Measurements from ENCODE around the gene MISFA. TPM values are rescaled to one million over a fixed set of nuclear protein-coding genes. Genes with fewer than 3 reads are reported as not detected.
"Not testable (repeated sequence)": the region's sequence is repeated elsewhere in the genome, so short reads cannot be mapped to it uniquely, and the experiment has no call there.

Gene MISFA
- total and polyA plus RNA-seq, 7 experiments from 2014 or later: 0.21 to 2.2 (median 0.58) TPM; not detected in 3

DNA sequence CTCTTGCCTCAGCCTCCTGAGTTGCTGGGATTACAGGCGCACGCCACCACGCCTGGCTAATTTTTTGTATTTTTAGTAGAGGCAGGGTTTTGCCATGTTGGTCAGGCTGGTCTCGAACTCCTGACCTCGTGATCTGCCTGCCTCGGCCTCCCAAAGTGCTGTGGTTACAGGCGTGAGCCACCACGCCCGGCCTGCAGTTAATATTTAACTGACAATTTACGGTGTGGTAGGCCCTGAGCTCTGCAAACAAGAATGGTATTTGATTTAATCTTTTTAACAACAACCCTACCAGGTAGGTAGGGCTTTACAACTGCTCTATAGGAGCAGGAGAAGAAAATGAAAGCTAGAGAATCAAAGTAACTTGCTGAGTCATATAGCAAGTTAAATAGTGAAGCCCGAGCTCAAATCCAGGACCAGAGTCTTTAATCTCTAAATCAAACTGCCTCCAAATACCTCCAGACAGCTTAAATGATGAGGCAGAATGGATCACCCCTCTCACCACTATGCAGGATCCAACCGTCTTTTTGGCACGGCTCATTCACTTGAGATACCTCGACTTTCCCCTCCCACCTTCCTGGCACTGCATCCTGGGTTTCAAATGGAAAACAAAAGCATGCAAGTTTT is 20.5 kb upstream of the MISFA start:
- ATAC-seq (peak; percentile 24), DNase-seq (no peak)
- H3K36me3 ChIP-seq (ENCODE audit: control insufficient read depth in 2 of 3, insufficient read depth in 3 of 3, low read length in 3 of 3): peaks cover 0 to 6% (median 0%) of the 10 kb centered on the region in 3 experiments
- H3K4me3 ChIP-seq (ENCODE audit: low read length): no peak overlapping the region
- H3K27ac ChIP-seq (ENCODE audit: low read depth, low read length): no peak overlapping the region
- Mint-ChIP-seq H3K27ac (peak overlapping the region in 1 of 9 donors; percentile 51), H3K4me1 (peaks cover 0 to 40% (median 2%) of the 10 kb centered on the region in 7 donors), H3K27me3 (no peaks in the 10 kb centered on the region), H3K36me3 (peaks cover 0 to 19% (median 5%) of the 10 kb centered on the region in 5 donors), H3K4me3 (peak overlapping the region in 2 of 10 donors; percentile 29 to 67), H3K9me3 (no peaks in the 10 kb centered on the region)
- H3K4me1 ChIP-seq (ENCODE audit: control insufficient read depth in 2 of 2, insufficient read depth in 2 of 2, low read length in 2 of 2): no peaks in the 10 kb centered on the region
- CTCF ChIA-PET: interaction anchor here (1.1 to 1.3 kb wide), 3 partner anchors 39 to 143 kb away, joined by 3 read pairs; no protein-coding TSS in a partner anchor
- POLR2A ChIA-PET: interaction anchor here (0.7 kb wide), 1 partner anchor 96 kb away, joined by 3 read pairs; no protein-coding TSS in a partner anchor
- no peaks in the 10 kb centered on the region for H3K9me3 ChIP-seq (ENCODE audit: control insufficient read depth in 2 of 3, low read length in 3 of 3)
- intact Hi-C loops (cut with micrococcal nuclease): loop anchor here in 1 of 2 donors (1.0 to 2.0 kb wide), 3 partner anchors 9 to 56 kb away; partner anchors contain the start of genes SPTY2D1 and UEVLD
- H3K27me3 ChIP-seq (ENCODE audit: control insufficient read depth in 2 of 2, insufficient read depth in 2 of 2, low read length in 2 of 2): no peaks in the 10 kb centered on the region

DNA sequence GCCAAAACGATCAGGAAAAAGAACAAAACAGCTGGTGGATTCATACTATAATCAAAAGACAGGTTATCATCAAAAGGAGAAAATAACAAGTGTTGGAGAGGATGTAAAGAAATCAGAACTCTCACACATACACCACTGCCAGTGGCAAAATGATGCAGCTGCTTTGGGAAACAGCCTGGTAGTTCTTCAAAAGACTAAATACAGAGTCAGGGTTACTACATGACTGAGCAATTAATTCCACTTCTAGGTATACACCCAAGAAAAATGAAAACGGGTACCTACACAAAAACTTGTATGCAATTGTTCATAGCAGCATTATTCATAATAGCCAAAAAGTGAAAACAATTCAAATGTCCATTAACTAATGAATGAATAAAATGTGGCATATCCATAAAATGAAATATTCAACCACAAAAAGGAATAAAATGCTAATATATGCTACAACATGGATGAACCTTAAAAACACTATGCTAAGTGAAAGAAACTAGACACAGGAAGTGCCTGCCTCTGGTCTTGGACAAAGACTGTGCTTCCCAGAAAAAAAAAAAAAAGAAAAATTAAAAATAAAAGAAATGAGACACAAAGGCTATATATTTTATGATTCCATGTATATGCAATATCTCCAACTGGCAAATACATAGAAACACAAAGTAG is 19.3 kb upstream of the MISFA start:
- Histone ChIP-seq H3K4me3 (ENCODE audit: low read length) (no peak overlapping the region), H3K27me3 (ENCODE audit: control insufficient read depth in 2 of 2, insufficient read depth in 2 of 2, low read length in 2 of 2) (no peaks in the 10 kb centered on the region), H3K4me1 (ENCODE audit: control insufficient read depth in 2 of 2, insufficient read depth in 2 of 2, low read length in 2 of 2) (no peaks in the 10 kb centered on the region), H3K27ac (ENCODE audit: low read depth, low read length) (no peak overlapping the region), H3K36me3 (ENCODE audit: control insufficient read depth in 2 of 3, insufficient read depth in 3 of 3, low read length in 3 of 3) (no peaks in the 10 kb centered on the region), H3K9me3 (ENCODE audit: control insufficient read depth in 2 of 3, low read length in 3 of 3) (no peaks in the 10 kb centered on the region)
- ATAC-seq (no peak), DNase-seq (no peak)
- Mint-ChIP-seq H3K27me3 (no peaks in the 10 kb centered on the region), H3K27ac (no peak overlapping the region), H3K9me3 (no peaks in the 10 kb centered on the region), H3K36me3 (peaks cover 0 to 14% (median 5%) of the 10 kb centered on the region in 5 donors), H3K4me1 (peaks cover 0 to 34% (median 5%) of the 10 kb centered on the region in 7 donors), H3K4me3 (no peak overlapping the region)
- intact Hi-C loops (cut with micrococcal nuclease): no loop called here
- CTCF ChIA-PET: interaction anchor here (0.6 kb wide), 1 partner anchor 72 kb away, joined by 3 read pairs; no protein-coding TSS in a partner anchor
- POLR2A ChIA-PET: no interaction called here

DNA sequence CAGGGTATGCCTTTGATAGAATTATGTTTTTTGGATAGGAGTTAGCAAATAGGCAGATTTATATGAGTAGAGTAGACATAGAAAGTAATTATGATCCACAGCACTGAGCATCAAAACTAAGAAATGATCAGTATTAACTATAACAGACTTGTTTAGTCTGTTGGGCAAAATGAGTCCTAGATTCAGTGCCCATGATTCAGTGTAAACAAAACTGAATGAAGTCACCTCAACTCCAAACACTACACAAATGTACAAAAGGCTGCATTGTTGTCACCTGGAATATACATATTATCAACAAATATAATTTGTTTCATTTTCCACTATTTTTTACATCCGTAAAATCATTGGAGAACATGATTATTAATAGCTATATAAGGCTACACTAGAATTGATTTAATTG is 17.8 kb upstream of the MISFA start:
- intact Hi-C loops (cut with micrococcal nuclease): no loop called here
- no peak for ATAC-seq
- CTCF ChIA-PET: interaction anchor here (0.6 to 1.1 kb wide), 3 partner anchors 12 to 148 kb away, joined by 3 to 5 read pairs (median 3); no protein-coding TSS in a partner anchor
- peaks cover 0 to under 1% of the 10 kb centered on the region in 2 donors for H3K4me1 ChIP-seq (ENCODE audit: control insufficient read depth in 2 of 2, insufficient read depth in 2 of 2, low read length in 2 of 2)
- H3K4me1 Mint-ChIP-seq: peaks cover 0 to 25% (median 5%) of the 10 kb centered on the region in 7 donors
- H3K4me3 ChIP-seq (ENCODE audit: low read length): no peak overlapping the region
- H3K27me3 ChIP-seq (ENCODE audit: control insufficient read depth in 2 of 2, insufficient read depth in 2 of 2, low read length in 2 of 2): no peaks in the 10 kb centered on the region
- H3K36me3 Mint-ChIP-seq: peaks cover 0 to 9% (median 5%) of the 10 kb centered on the region in 5 donors
- no peak for DNase-seq
- H3K9me3 ChIP-seq (ENCODE audit: control insufficient read depth in 2 of 3, low read length in 3 of 3): no peaks in the 10 kb centered on the region
- no peak overlapping the region for H3K27ac Mint-ChIP-seq
- H3K4me3 Mint-ChIP-seq: no peak overlapping the region
- H3K36me3 ChIP-seq (ENCODE audit: control insufficient read depth in 2 of 3, insufficient read depth in 3 of 3, low read length in 3 of 3): no peaks in the 10 kb centered on the region
- no peaks in the 10 kb centered on the region for H3K9me3 Mint-ChIP-seq
- H3K27me3 Mint-ChIP-seq: no peaks in the 10 kb centered on the region
- POLR2A ChIA-PET: no interaction called here
- no peak overlapping the region for H3K27ac ChIP-seq (ENCODE audit: low read depth, low read length)

DNA sequence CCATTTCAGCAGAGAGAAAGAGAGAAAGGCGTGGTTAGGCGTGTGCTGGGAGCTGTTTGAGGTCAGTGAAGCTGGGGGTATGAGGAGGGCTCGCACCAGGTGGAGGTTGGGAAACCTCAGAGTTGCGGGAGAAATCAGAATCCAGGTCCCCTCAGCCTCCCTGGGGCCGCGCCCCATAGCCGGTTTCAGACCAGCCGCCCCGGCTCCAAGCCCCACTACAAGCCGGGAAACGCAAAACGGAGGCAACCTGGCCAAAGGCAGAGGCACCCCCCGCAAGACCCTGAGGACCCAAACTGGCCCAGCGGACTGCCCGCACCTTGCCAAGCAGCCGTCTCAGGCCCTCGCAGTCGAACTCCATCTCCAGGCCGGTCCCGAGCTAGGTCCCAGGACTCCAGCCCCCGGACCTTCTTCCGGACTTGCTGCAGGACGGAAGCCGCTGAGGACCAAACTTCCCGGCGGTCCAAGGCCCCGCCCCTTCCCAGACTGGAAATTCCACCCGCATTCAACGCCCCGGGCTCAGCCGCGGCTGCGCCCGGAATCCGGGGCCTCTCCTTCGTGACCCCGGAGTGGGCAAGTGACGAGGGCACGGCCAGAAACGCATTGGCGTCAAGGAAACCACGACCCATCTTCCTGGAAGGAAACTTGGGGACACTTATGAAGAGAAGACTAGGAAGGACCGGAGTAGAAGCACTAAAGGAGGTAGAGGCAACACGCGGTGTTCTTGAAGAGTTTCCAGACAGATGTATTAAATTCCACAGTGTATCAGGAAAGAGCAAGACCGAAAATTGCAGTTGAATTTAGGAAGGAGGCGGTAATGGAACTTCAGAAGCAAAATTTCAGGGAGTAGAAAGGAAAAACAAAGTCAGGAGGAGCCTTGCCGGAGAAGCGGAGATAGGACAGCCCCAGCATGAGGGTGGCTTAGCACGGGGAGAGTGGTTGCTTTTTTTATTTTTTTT is 11.0 kb upstream of the MISFA start, which contains the start of gene UEVLD:
UEVLD (minus strand) TSS at position 438 of the 956 bp plus-strand sequence; CDS start at position 358, 80 bp downstream.
- H3K4me3 Mint-ChIP-seq: no peak within 1 kb of the TSS
- Histone ChIP-seq H3K36me3 (ENCODE audit: control insufficient read depth in 2 of 3, insufficient read depth in 3 of 3, low read length in 3 of 3) (no peaks in the 10 kb centered on the region), H3K9me3 (ENCODE audit: control insufficient read depth in 2 of 3, low read length in 3 of 3) (no peaks in the 10 kb centered on the region), H3K27me3 (ENCODE audit: control insufficient read depth in 2 of 2, insufficient read depth in 2 of 2, low read length in 2 of 2) (no peaks in the 10 kb centered on the region), H3K27ac (ENCODE audit: low read depth, low read length) (peak within 1 kb of the TSS; percentile 68), H3K4me3 (ENCODE audit: low read length) (peak within 1 kb of the TSS; percentile 63), H3K4me1 (ENCODE audit: control insufficient read depth in 2 of 2, insufficient read depth in 2 of 2, low read length in 2 of 2) (peaks cover 8 to 15% of the 10 kb centered on the region in 2 donors)
- peak; percentile 18 to 82 (median 23) for DNase-seq
- H3K36me3 Mint-ChIP-seq: peaks cover 0 to 4% (median 0%) of the 10 kb centered on the region in 5 donors
- ChIA-PET POLR2A (interaction anchor here (0.5 to 1.7 kb wide), 4 partner anchors 13 to 143 kb away, joined by 3 to 14 read pairs (median 4); partner anchors contain the start of gene SPTY2D1), CTCF (interaction anchor here (0.6 to 1.2 kb wide), 3 partner anchors 63 to 520 kb away, joined by 3 to 4 read pairs (median 3); no protein-coding TSS in a partner anchor)
- intact Hi-C loops (cut with micrococcal nuclease): loop anchor here (1.0 to 5.0 kb wide), 10 partner anchors 9 to 266 kb away; partner anchors contain the start of genes SPTY2D1 (in 2 of the 2), GTF2H1 (in 1 of the 2), HPS5 (in 1 of the 2) and TSG101 (in 1 of the 2)
- H3K4me1 Mint-ChIP-seq: peaks cover 0 to 19% (median 0%) of the 10 kb centered on the region in 7 donors
- peak; percentile 62 for ATAC-seq
- no peak within 1 kb of the TSS for H3K27ac Mint-ChIP-seq
- H3K27me3 Mint-ChIP-seq: no peaks in the 10 kb centered on the region
- no peaks in the 10 kb centered on the region for H3K9me3 Mint-ChIP-seq

DNA sequence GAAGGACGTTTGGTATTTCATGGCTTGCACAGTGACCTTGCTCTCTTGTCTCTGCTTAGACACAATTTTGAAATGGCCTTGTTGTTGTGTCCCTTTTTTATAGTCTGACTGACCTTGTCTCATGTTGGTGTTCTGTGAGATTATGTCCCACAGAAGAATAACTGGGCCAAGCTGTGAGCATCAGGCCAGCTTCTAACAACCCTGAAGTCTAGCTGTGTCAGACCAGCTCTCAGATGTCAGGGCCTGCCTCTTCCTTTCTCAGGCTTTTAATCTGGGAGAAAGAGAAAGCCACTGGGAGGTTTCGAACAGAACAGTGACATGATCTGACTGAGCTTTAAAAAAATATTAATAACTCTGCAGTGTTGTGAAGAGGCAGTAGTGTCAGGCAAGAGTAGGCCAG is 9.0 kb upstream of the MISFA start:
- Mint-ChIP-seq H3K9me3 (no peaks in the 10 kb centered on the region), H3K27me3 (no peaks in the 10 kb centered on the region), H3K4me3 (no peak overlapping the region), H3K27ac (peak overlapping the region in 3 of 9 donors; percentile 55 to 68 (median 60)), H3K36me3 (no peaks in the 10 kb centered on the region), H3K4me1 (peaks cover 0 to 19% (median 0%) of the 10 kb centered on the region in 7 donors)
- intact Hi-C loops (cut with micrococcal nuclease): no loop called here
- H3K9me3 ChIP-seq (ENCODE audit: control insufficient read depth in 2 of 3, low read length in 3 of 3): no peaks in the 10 kb centered on the region
- no peak overlapping the region for H3K4me3 ChIP-seq (ENCODE audit: low read length)
- H3K4me1 ChIP-seq (ENCODE audit: control insufficient read depth in 2 of 2, insufficient read depth in 2 of 2, low read length in 2 of 2): peaks cover 8 to 15% of the 10 kb centered on the region in 2 donors
- no peak for DNase-seq
- ATAC-seq: no peak
- peak overlapping the region; percentile 0 for H3K27ac ChIP-seq (ENCODE audit: low read depth, low read length)
- H3K36me3 ChIP-seq (ENCODE audit: control insufficient read depth in 2 of 3, insufficient read depth in 3 of 3, low read length in 3 of 3): no peaks in the 10 kb centered on the region
- no peaks in the 10 kb centered on the region for H3K27me3 ChIP-seq (ENCODE audit: control insufficient read depth in 2 of 2, insufficient read depth in 2 of 2, low read length in 2 of 2)
- ChIA-PET POLR2A (interaction anchor here (0.7 kb wide), 1 partner anchor 31 kb away, joined by 3 read pairs; no protein-coding TSS in a partner anchor), CTCF (no interaction called here)

DNA sequence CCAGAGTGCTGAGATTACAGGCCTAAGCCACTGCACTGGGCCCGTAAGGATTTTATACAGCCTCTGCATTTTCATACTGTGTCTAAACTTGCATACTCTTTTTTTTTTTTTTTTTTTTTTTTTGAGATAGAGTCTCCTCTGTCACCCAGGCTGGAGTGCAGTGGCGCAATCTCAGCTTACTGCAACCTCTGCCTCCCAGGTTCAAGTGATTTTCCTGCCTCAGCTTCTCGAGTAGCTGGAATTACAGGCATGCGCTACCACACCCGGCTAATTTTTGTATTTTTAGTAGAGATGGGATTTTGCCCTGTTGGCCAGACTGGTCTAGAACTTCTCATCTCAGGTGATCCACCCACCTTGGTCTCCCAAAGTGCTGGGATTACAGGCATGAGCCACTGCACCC is 5.5 kb upstream of the MISFA start:
- intact Hi-C loops (cut with micrococcal nuclease); H3K4me3 Mint-ChIP-seq; H3K4me1 ChIP-seq (ENCODE audit: control insufficient read depth in 2 of 2, insufficient read depth in 2 of 2, low read length in 2 of 2); H3K27me3 Mint-ChIP-seq; H3K9me3 Mint-ChIP-seq; H3K27ac Mint-ChIP-seq; DNase-seq; H3K9me3 ChIP-seq (ENCODE audit: control insufficient read depth in 2 of 3, low read length in 3 of 3); ATAC-seq; H3K36me3 Mint-ChIP-seq; POLR2A ChIA-PET; H3K4me3 ChIP-seq (ENCODE audit: low read length); H3K27me3 ChIP-seq (ENCODE audit: control insufficient read depth in 2 of 2, insufficient read depth in 2 of 2, low read length in 2 of 2); CTCF ChIA-PET; H3K36me3 ChIP-seq (ENCODE audit: control insufficient read depth in 2 of 3, insufficient read depth in 3 of 3, low read length in 3 of 3); H3K27ac ChIP-seq (ENCODE audit: low read depth, low read length): not testable (repeated sequence)
- H3K4me1 Mint-ChIP-seq: peaks cover 0 to 19% (median 0%) of the 10 kb centered on the region in 7 donors

Measured in naive thymus-derived CD4-positive, alpha-beta T cell (primary cell).